Lung (tissue), 12 donors: ENCODE measurements around the gene STPG3. TPM values are rescaled to one million over a fixed set of nuclear protein-coding genes. Genes with fewer than 3 reads are reported as not detected.
A peak's percentile ranks its signal among the peaks of the same experiment; 100 is the strongest.

Experiments used
- ATAC-seq: fragments of 200-7000 bp; cut with Tn5 transposase; one replicate; pipeline ENCODE4 v1.9.1; 2020; ENCODE audit warnings: moderate number of reproducible peaks; ENCODE audit not compliant: insufficient read depth, low FRiP score
- DNase-seq, 3 donors: peaks; one replicate each; pipeline ENCODE4 v3.0.0-alpha.2; 2013 to 2017
- H3K27ac ChIP-seq, 2 donors: one replicate each; pipeline ENCODE4 v1.5.1; 2013; ENCODE audit warnings: mild to moderate bottlenecking in 2 of 2, moderate library complexity in 2 of 2, control low read depth in 1 of 2, inconsistent platforms in 1 of 2, low read depth in 1 of 2, low read length in 1 of 2
- H3K27me3 ChIP-seq, 3 donors: one replicate each; pipeline ENCODE4 v1.5.1; 2013; ENCODE audit warnings: low read length in 2 of 3; ENCODE audit not compliant: control insufficient read depth in 3 of 3, insufficient read depth in 3 of 3
- H3K36me3 ChIP-seq, 4 donors: one replicate each; pipeline ENCODE4 v1.5.1; 2013; ENCODE audit warnings: low read length in 4 of 4, mild to moderate bottlenecking in 1 of 4, moderate library complexity in 1 of 4; ENCODE audit not compliant: control insufficient read depth in 4 of 4, insufficient read depth in 4 of 4
- H3K4me1 ChIP-seq, 5 donors: one replicate each; pipeline ENCODE4 v1.5.1; 2013; ENCODE audit warnings: low read length in 5 of 5, mild to moderate bottlenecking in 2 of 5, moderate library complexity in 1 of 5; ENCODE audit not compliant: control insufficient read depth in 5 of 5, insufficient read depth in 5 of 5
- H3K4me3 ChIP-seq: one replicate; pipeline ENCODE4 v1.5.1; 2013; ENCODE audit warnings: mild to moderate bottlenecking, control low read depth, moderate library complexity
- H3K9ac ChIP-seq, 2 donors: one replicate each; pipeline ENCODE4 v1.5.1; 2013; ENCODE audit warnings: low read length in 2 of 2, control low read depth in 1 of 2; ENCODE audit not compliant: insufficient read depth in 1 of 2
- H3K9me3 ChIP-seq, 4 donors: one replicate each; pipeline ENCODE4 v1.5.1; 2013; ENCODE audit warnings: low read length in 3 of 4, mild to moderate bottlenecking in 1 of 4, moderate library complexity in 1 of 4; ENCODE audit not compliant: control insufficient read depth in 4 of 4, insufficient read depth in 3 of 4
- CTCF ChIP-seq: IDR thresholded peaks from 2 replicates; pipeline ENCODE4 v1.5.1; 2012; ENCODE audit warnings: mild to moderate bottlenecking; ENCODE audit errors: control extremely low read depth, extremely low read depth
- WGBS, 2 donors: extraction: QIAGEN DNeasy Blood & Tissue Kit; methylation state at CpG; one replicate each; pipeline ENCODE4 v1.1.7; 2013; 5-methylcytosine and 5-hydroxymethylcytosine counted together
- polyA plus RNA-seq, 2 donors: library from polyadenylated mRNA; stranded (reverse); fragments of 200-250 nt; gene quantifications; one replicate each; pipeline ENCODE4 v1.2.1, GENCODE V29; 2013
- total RNA-seq, 2 donors: library from RNA; depleted of rRNA in 1 of 2; stranded (reverse); fragments of >200 nt in 1 of 2; gene quantifications; one replicate each; pipeline ENCODE4 v1.2.1, GENCODE V29; 2014 to 2021
- donor health status: control.
- donor health status: control.
- donor health status: Bipolar disorder and iron deficiency.
- donor health status: healthy.
- donor health status: DM: yes; HTN: yes; CAD: no.

The STPG3 gene
- total and polyA plus RNA-seq, 4 donors: 0.18 TPM; not detected in 3

GRCh38 chr9:137240318-137240840 lies 10.7 kb upstream of the STPG3 start:
- peak overlapping the region; percentile 97 for H3K27ac ChIP-seq
- peak overlapping the region; percentile 47 for H3K4me3 ChIP-seq
- ATAC-seq: peak; percentile 15
- WGBS, 2 donors: 0 to 1% methylated on average over 41 to 58 of the region's 58 CpGs
- H3K4me1 ChIP-seq: peaks cover 0 to 27% (median 9%) of the 10 kb centered on the region in 5 donors
- H3K36me3 ChIP-seq: peaks cover 0 to 20% (median 12%) of the 10 kb centered on the region in 4 donors
- DNase-seq: peak; percentile 87 to 91 (median 88)
- peak overlapping the region in 1 of 2 donors; percentile 53 for H3K9ac ChIP-seq
- no peaks in the 10 kb centered on the region for H3K9me3 ChIP-seq
- no peak for TF ChIP-seq CTCF
- no peaks in the 10 kb centered on the region for H3K27me3 ChIP-seq

- DNase-seq (peak; percentile 100), ATAC-seq (peak; percentile 87)
- Histone ChIP-seq H3K9me3 (no peaks in the 10 kb centered on the region), H3K9ac (peak within 1 kb of the TSS in 1 of 2 donors; percentile 53), H3K4me3 (peak within 1 kb of the TSS; percentile 84), H3K27ac (peak within 1 kb of the TSS; percentile 97), H3K27me3 (no peaks in the 10 kb centered on the region), H3K4me1 (peaks cover 0 to 26% (median 9%) of the 10 kb centered on the region in 5 donors), H3K36me3 (peaks cover 0 to 20% (median 12%) of the 10 kb centered on the region in 4 donors)
- WGBS, 2 donors: 1% methylated on average over 52 to 67 of the region's 67 CpGs
- no peak for TF ChIP-seq CTCF
Observed at GRCh38 chr9:137240841-137241489, 10.1 kb upstream of the STPG3 start, which contains the start of gene TUBB4B. TSS of gene TUBB4B (plus strand) at chr9:137241287. CDS start at chr9:137241361, 74 bp downstream.

GRCh38 chr9:137241490-137242268 lies 9.4 kb upstream of the STPG3 start:
- ATAC-seq: no peak
- Histone ChIP-seq H3K4me3 (peak overlapping the region; percentile 84), H3K4me1 (peaks cover 0 to 18% (median 6%) of the 10 kb centered on the region in 5 donors), H3K9ac (peak overlapping the region in 1 of 2 donors; percentile 49), H3K27me3 (no peaks in the 10 kb centered on the region), H3K9me3 (no peaks in the 10 kb centered on the region), H3K36me3 (peaks cover 0 to 20% (median 12%) of the 10 kb centered on the region in 4 donors), H3K27ac (peak overlapping the region; percentile 93 to 94)
- DNase-seq: no peak
- 2 to 5% methylated on average over 50 to 83 of the region's 83 CpGs for WGBS, 2 donors
- no peak for TF ChIP-seq CTCF
